ENCODE measurements around the gene GALE. TPM values are rescaled to one million over a fixed set of nuclear protein-coding genes. Genes with fewer than 3 reads are reported as not detected.

Gene GALE
- total RNA-seq, 1 donor: 4.4 TPM

DNA sequence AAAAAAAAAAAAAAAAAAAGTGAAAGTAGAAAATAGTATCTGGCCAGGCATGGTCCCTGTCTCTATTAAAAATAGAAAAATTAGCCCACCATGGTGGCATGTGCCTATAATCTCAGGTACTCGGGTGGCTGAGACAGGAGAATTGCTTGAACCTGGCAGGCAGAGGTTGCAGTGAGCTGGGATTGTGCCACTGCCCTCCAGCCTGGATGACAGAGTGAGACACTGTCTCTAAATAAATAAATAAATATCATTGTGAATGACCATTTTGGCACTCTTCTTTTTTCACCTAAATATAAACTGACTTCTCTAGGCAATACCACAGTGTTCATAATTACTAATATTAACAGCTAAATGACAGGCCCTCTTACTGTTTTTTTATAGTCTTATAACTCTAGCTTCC lies 42.7 kb downstream of the GALE start:
- Histone ChIP-seq H3K27me3 (ENCODE audit: insufficient read depth, low read length) (no peaks in the 10 kb centered on the region), H3K4me3 (ENCODE audit: low read length) (no peak overlapping the region), H3K4me1 (ENCODE audit: insufficient read depth, low read length) (no peaks in the 10 kb centered on the region), H3K9me3 (ENCODE audit: low read depth, low read length) (no peaks in the 10 kb centered on the region)

DNA sequence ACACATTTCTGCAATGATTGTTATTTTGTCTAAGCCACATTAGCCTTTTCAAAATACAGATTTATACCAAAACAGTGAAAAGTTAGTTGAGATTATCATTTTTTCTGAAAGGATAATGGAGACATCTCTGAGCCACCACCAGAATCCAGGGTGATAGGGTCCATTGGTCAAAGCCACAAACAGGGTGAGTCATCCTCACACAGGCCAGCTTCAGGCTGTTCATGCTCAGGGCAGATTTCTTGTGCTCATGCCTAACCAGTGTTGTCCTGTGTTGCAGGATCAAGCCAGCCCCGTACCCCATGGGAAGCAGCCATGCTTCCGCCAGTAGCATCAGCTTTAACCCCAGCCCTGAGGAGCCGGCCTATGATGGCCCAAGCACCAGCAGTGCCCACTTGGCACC lies 43.9 kb downstream of the GALE start:
- H3K4me1 ChIP-seq (ENCODE audit: insufficient read depth, low read length): no peaks in the 10 kb centered on the region
- no peaks in the 10 kb centered on the region for H3K9me3 ChIP-seq (ENCODE audit: low read depth, low read length)
- no peaks in the 10 kb centered on the region for H3K27me3 ChIP-seq (ENCODE audit: insufficient read depth, low read length)
- H3K4me3 ChIP-seq (ENCODE audit: low read length): no peak overlapping the region

DNA sequence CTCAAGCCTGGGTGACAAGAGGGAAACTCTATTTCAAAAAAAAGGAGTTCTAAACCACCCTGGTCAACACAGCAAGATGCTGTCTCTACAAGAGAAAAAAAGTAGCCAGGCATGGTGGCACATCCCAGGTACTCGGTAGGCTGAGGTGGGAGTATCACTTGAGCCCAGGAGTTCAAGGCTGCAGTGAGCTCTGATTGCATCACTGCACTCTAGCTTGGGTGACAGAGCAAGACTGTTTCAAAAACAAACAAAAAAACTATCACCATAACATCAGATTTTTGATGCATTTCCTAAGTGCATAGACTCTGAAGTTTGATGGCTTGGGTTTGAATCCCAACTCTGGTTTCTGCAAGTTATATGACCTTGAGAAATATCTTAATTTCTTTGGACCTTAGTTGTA lies 47.6 kb downstream of the GALE start:
- no peak overlapping the region for H3K4me3 ChIP-seq (ENCODE audit: low read length)
- no peaks in the 10 kb centered on the region for H3K9me3 ChIP-seq (ENCODE audit: low read depth, low read length)
- no peaks in the 10 kb centered on the region for H3K4me1 ChIP-seq (ENCODE audit: insufficient read depth, low read length)
- H3K27me3 ChIP-seq (ENCODE audit: insufficient read depth, low read length): no peaks in the 10 kb centered on the region

GRCh38 chr1:23751815-23752200 lies 48.7 kb downstream of the GALE start:
- H3K27me3 ChIP-seq (ENCODE audit: insufficient read depth, low read length): no peaks in the 10 kb centered on the region
- no peak overlapping the region for H3K4me3 ChIP-seq (ENCODE audit: low read length)
- H3K9me3 ChIP-seq (ENCODE audit: low read depth, low read length): no peaks in the 10 kb centered on the region
- no peaks in the 10 kb centered on the region for H3K4me1 ChIP-seq (ENCODE audit: insufficient read depth, low read length)

- Histone ChIP-seq H3K9me3 (ENCODE audit: low read depth, low read length) (no peaks in the 10 kb centered on the region), H3K4me1 (ENCODE audit: insufficient read depth, low read length) (no peaks in the 10 kb centered on the region), H3K27me3 (ENCODE audit: insufficient read depth, low read length) (no peaks in the 10 kb centered on the region)
These were observed 49.3 kb downstream of the GALE start for GRCh38 chr1:23751050-23751814.

DNA sequence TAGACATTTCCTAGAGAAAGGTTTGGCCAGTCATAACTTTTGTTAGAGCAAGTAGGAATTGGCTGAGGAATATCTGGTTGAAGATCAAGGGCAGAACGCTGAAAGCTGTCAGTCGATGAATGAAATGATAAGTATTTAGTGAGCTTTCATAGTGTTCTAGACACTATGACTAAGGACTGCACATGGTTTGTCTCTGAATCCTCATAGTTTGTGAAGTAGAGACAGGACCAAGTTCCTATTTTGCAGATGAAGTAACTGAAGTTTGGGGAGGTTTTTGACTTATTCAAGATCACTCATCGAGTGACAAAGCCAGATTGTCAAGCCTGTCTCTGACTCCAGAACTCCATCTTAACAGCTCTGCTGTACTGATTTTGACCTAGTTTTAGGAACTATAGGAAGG lies 52.5 kb downstream of the GALE start:
- peaks cover 19% of the 10 kb centered on the region for H3K4me1 ChIP-seq (ENCODE audit: insufficient read depth, low read length)
- no peaks in the 10 kb centered on the region for H3K9me3 ChIP-seq (ENCODE audit: low read depth, low read length)
- H3K27me3 ChIP-seq (ENCODE audit: insufficient read depth, low read length): no peaks in the 10 kb centered on the region
- no peak overlapping the region for H3K4me3 ChIP-seq (ENCODE audit: low read length)

More at GRCh38 chr1:23751050-23751814, 49.3 kb downstream of the GALE start:
- no peak overlapping the region for H3K4me3 ChIP-seq (ENCODE audit: low read length)

Other genes starting within 250 kb of the GALE start
- gene ID3, start 241.3 kb downstream of the GALE start, total RNA-seq: 47.3 TPM
- 2,123 TPM for gene RPL11, start 108.9 kb downstream of the GALE start, total RNA-seq
- 42.1 TPM for gene ELOA, start 57.3 kb downstream of the GALE start, total RNA-seq
- 63.8 TPM for gene PITHD1, start 22.3 kb downstream of the GALE start, total RNA-seq
- 14.7 TPM for gene LYPLA2, start 9.6 kb downstream of the GALE start, total RNA-seq
- gene HMGCL, start 24.7 kb upstream of the GALE start, total RNA-seq: 7.3 TPM
- 8.8 TPM for gene FUCA1, start 67.5 kb upstream of the GALE start, total RNA-seq
- 3.3 TPM for gene CNR2, start 112.6 kb upstream of the GALE start, total RNA-seq
- 243 TPM for gene PNRC2, start 159.1 kb upstream of the GALE start, total RNA-seq
- 316 TPM for gene SRSF10, start 179.6 kb upstream of the GALE start, total RNA-seq

All from mononuclear cell (primary cell).